H1 (cell line): ENCODE measurements around the gene POU6F2. TPM values are rescaled to one million over a fixed set of nuclear protein-coding genes. Genes with fewer than 3 reads are reported as not detected.

Experiments
- CTCF ChIA-PET: fragments of 300-600 bp; sonication (Branson Sonifier 250); formaldehyde crosslinking; loops from one replicate; lab custom pipeline; 2021; ENCODE audit not compliant: partially characterized antibody; lab: Charles Lee
- POLR2A ChIA-PET: fragments of 300-600 bp; sonication (Branson Sonifier 250); formaldehyde crosslinking; loops from one replicate; lab custom pipeline; 2021; ENCODE audit warnings: inconsistent platforms; ENCODE audit not compliant: partially characterized antibody; lab: Charles Lee
- DNase-seq, 2 experiments: peaks; one replicate each; pipeline versions ENCODE4 v3.0.0 to v3.0.0-alpha.2; 2010 to 2022; ENCODE audit warnings: low spot score in 2 of 2, low read depth in 1 of 2, mixed read lengths in 1 of 2
- FAIRE-seq: peaks from 2 replicates; lab custom pipeline; 2011; peaks lifted over from hg19 to GRCh38; lab: Jason Lieb, UNC
- H2AFZ ChIP-seq: 2 replicates; pipeline ENCODE4 v1.8.1; 2012; ENCODE audit warnings: low read length, inconsistent platforms
- H2AK5ac ChIP-seq: 2 replicates; pipeline ENCODE4 v1.6.1; 2013; ENCODE audit warnings: low read depth, low read length
- H2BK120ac ChIP-seq: replicated peaks from 2 replicates; pipeline ENCODE3; 2013; ENCODE audit warnings: low read depth, low read length, inconsistent platforms
- H2BK12ac ChIP-seq: 2 replicates; pipeline ENCODE4 v1.6.1; 2013; ENCODE audit warnings: low read depth, low read length
- H2BK15ac ChIP-seq: 2 replicates; pipeline ENCODE4 v1.6.1; 2013; ENCODE audit warnings: low read length
- H2BK20ac ChIP-seq: 2 replicates; pipeline ENCODE4 v1.6.1; 2013; ENCODE audit warnings: low read length
- H2BK5ac ChIP-seq: 2 replicates; pipeline ENCODE4 v1.6.1; 2013; ENCODE audit warnings: low read depth, low read length
- H3K14ac ChIP-seq: 2 replicates; pipeline ENCODE4 v1.6.1; 2013; ENCODE audit warnings: inconsistent platforms; ENCODE audit not compliant: insufficient read length
- H3K18ac ChIP-seq: 2 replicates; pipeline ENCODE4 v1.6.1; 2013; ENCODE audit warnings: low read length; ENCODE audit errors: extremely low read depth
- H3K23ac ChIP-seq: 2 replicates; pipeline ENCODE4 v1.6.1; 2013; ENCODE audit warnings: inconsistent platforms; ENCODE audit not compliant: insufficient read length
- H3K23me2 ChIP-seq: 2 replicates; pipeline ENCODE4 v1.6.1; 2013; ENCODE audit warnings: low read depth, low read length
- H3K27ac ChIP-seq: 2 replicates; pipeline ENCODE4 v1.6.1; 2011; ENCODE audit warnings: low read depth, low read length, inconsistent platforms
- H3K27me3 ChIP-seq, 4 experiments: replicated peaks in 1 of 4; 1 replicate in 1 of 4; 2 replicates in 3 of 4; pipeline versions ENCODE4 v1.6.1 to v1.8.1; 2011 to 2013; ENCODE audit warnings: low read length in 3 of 4, mild to moderate bottlenecking in 3 of 4, inconsistent platforms in 2 of 4, mixed read lengths in 2 of 4, moderate library complexity in 1 of 4; ENCODE audit not compliant: control insufficient read depth in 3 of 4, insufficient read depth in 3 of 4; ENCODE audit errors: extremely low read depth in 1 of 4
- H3K36me3 ChIP-seq, 4 experiments: 2 replicates each; pipeline versions ENCODE4 v1.6.1 to v1.8.1; 2011 to 2013; ENCODE audit warnings: mild to moderate bottlenecking in 4 of 4, low read length in 3 of 4, moderate library complexity in 2 of 4, control low read depth in 1 of 4, inconsistent platforms in 1 of 4; ENCODE audit not compliant: insufficient read depth in 4 of 4, control insufficient read depth in 2 of 4
- H3K4ac ChIP-seq: replicated peaks from 2 replicates; pipeline ENCODE3; 2013; ENCODE audit warnings: low read length, low read depth, mixed read lengths, inconsistent platforms; ENCODE audit not compliant: insufficient read length
- H3K4me1 ChIP-seq, 4 experiments: replicated peaks in 1 of 4; 1 replicate in 1 of 4; 2 replicates in 3 of 4; pipeline versions ENCODE4 v1.6.1 to v1.8.1; 2011 to 2013; ENCODE audit warnings: low read length in 3 of 4, inconsistent platforms in 2 of 4, mixed read lengths in 1 of 4; ENCODE audit not compliant: insufficient read depth in 4 of 4, control insufficient read depth in 3 of 4
- H3K4me2 ChIP-seq, 2 experiments: 2 replicates each; pipeline versions ENCODE4 v1.6.1 to v1.8.1; 2011 to 2013; ENCODE audit warnings: low read depth in 2 of 2, low read length in 2 of 2, control low read depth in 1 of 2, inconsistent platforms in 1 of 2, mild to moderate bottlenecking in 1 of 2; ENCODE audit not compliant: insufficient read depth in 1 of 2
- H3K4me3 ChIP-seq, 4 experiments: fragments of 200-600, 300-600 bp in 1 of 4; sonication (generic), shearing (Covaris generic), sonication (Bioruptor Twin) in 1 of 4; 2 replicates each; pipeline versions ENCODE4 v1.5.1 to v1.8.1; 2011 to 2016; ENCODE audit warnings: low read length in 4 of 4, low read depth in 3 of 4, control low read depth in 2 of 4, inconsistent platforms in 2 of 4, mild to moderate bottlenecking in 2 of 4, mixed read lengths in 1 of 4, moderate library complexity in 1 of 4; ENCODE audit not compliant: insufficient read depth in 2 of 4; ENCODE audit errors: extremely low read depth in 1 of 4
- H3K56ac ChIP-seq: replicated peaks from 2 replicates; pipeline ENCODE3; 2013; ENCODE audit warnings: low read depth, mild to moderate bottlenecking, mixed read lengths, low read length, inconsistent platforms; ENCODE audit not compliant: insufficient read length
- H3K79me1 ChIP-seq: 2 replicates; pipeline ENCODE4 v1.6.1; 2013; ENCODE audit warnings: low read depth, low read length, control low read depth
- H3K79me2 ChIP-seq, 2 experiments: 2 replicates each; pipeline versions ENCODE4 v1.6.1 to v1.8.1; 2012 to 2013; ENCODE audit warnings: low read length in 2 of 2, mild to moderate bottlenecking in 2 of 2, inconsistent platforms in 1 of 2; ENCODE audit not compliant: insufficient read depth in 2 of 2, control insufficient read depth in 1 of 2
- H3K9ac ChIP-seq, 4 experiments: replicated peaks in 1 of 4; 1 replicate in 1 of 4; 2 replicates in 3 of 4; pipeline versions ENCODE4 v1.6.1 to v1.8.1; 2011 to 2013; ENCODE audit warnings: low read depth in 3 of 4, low read length in 3 of 4, control low read depth in 2 of 4, mild to moderate bottlenecking in 2 of 4, moderate library complexity in 2 of 4, inconsistent platforms in 1 of 4; ENCODE audit errors: extremely low read depth in 1 of 4
- H3K9me3 ChIP-seq, 2 experiments: 2 replicates each; pipeline versions ENCODE4 v1.6.1 to v1.8.1; 2012 to 2013; ENCODE audit warnings: mild to moderate bottlenecking in 2 of 2, moderate library complexity in 2 of 2, control low read depth in 1 of 2, inconsistent platforms in 1 of 2, low read depth in 1 of 2, low read length in 1 of 2, mixed read lengths in 1 of 2; ENCODE audit not compliant: insufficient read depth in 2 of 2
- H4K20me1 ChIP-seq, 2 experiments: replicated peaks in 1 of 2; 2 replicates each; pipeline versions ENCODE3 to v1.8.1; 2011 to 2013; ENCODE audit warnings: inconsistent platforms in 2 of 2, low read length in 2 of 2, mild to moderate bottlenecking in 1 of 2; ENCODE audit not compliant: insufficient read depth in 2 of 2, control insufficient read depth in 1 of 2
- H4K5ac ChIP-seq: 2 replicates; pipeline ENCODE4 v1.6.1; 2013; ENCODE audit warnings: low read length, low read depth, mixed read lengths, inconsistent platforms; ENCODE audit not compliant: insufficient read length
- H4K8ac ChIP-seq: 2 replicates; pipeline ENCODE4 v1.8.0; 2013; ENCODE audit warnings: mild to moderate bottlenecking, moderate library complexity, low read length, inconsistent platforms; ENCODE audit not compliant: insufficient read depth; ENCODE audit errors: extremely low read depth
- H4K91ac ChIP-seq: replicated peaks from 2 replicates; pipeline ENCODE3; 2013; ENCODE audit warnings: low read length, mixed read lengths, inconsistent platforms; ENCODE audit not compliant: insufficient read length
- BCL11A ChIP-seq, 2 experiments: IDR thresholded peaks; one replicate each; pipeline ENCODE4 v1.6.1; 2011; ENCODE audit warnings: low read depth in 2 of 2, low read length in 2 of 2, mild to moderate bottlenecking in 2 of 2
- MAX ChIP-seq: IDR thresholded peaks from 2 replicates; pipeline ENCODE4 v1.6.1; 2012; ENCODE audit warnings: inconsistent platforms
- RAD21 ChIP-seq, 2 experiments: IDR thresholded peaks in 1 of 2; conservative IDR thresholded peaks in 1 of 2; 2 replicates each; pipeline ENCODE4 v1.6.1; 2011; ENCODE audit warnings: low read depth in 2 of 2, low read length in 2 of 2, improper control_type of control experiment in 1 of 2, inconsistent platforms in 1 of 2, mild to moderate bottlenecking in 1 of 2, moderate library complexity in 1 of 2
- SIN3A ChIP-seq, 2 experiments: IDR thresholded peaks in 1 of 2; conservative IDR thresholded peaks in 1 of 2; 2 replicates each; pipeline ENCODE4 v1.6.1; 2011 to 2012; ENCODE audit warnings: low read length in 2 of 2, improper control_type of control experiment in 1 of 2, low read depth in 1 of 2, mild to moderate bottlenecking in 1 of 2
- SRF ChIP-seq: IDR thresholded peaks from 2 replicates; pipeline ENCODE4 v1.6.1; 2011; ENCODE audit warnings: mild to moderate bottlenecking, low read depth, low read length, moderate library complexity
- TCF12 ChIP-seq: IDR thresholded peaks from 2 replicates; pipeline ENCODE4 v1.6.1; 2011; ENCODE audit warnings: low read depth, mild to moderate bottlenecking, low read length
- WGBS, 2 experiments: shearing (Covaris generic) in 1 of 2; methylation state at CpG; one replicate each; pipeline versions ENCODE4 v1.1.6 to v1.1.7; 2013 to 2015; ENCODE audit warnings: low lambda C conversion rate in 2 of 2, mixed read lengths in 2 of 2, inconsistent platforms in 1 of 2, low coverage in 1 of 2, missing lambda C conversion rate in 1 of 2; ENCODE audit not compliant: insufficient replicate concordance in 2 of 2, insufficient coverage in 1 of 2, insufficient read length in 1 of 2; ENCODE audit errors: extremely low coverage in 1 of 2, missing lambda C conversion rate in 1 of 2; 5-methylcytosine and 5-hydroxymethylcytosine counted together
- polyA plus RNA-seq, 7 experiments: library from polyadenylated mRNA; depleted of rRNA in 3 of 7; stranded (reverse) in 5 of 7; unstranded in 2 of 7; fragments of >200 nt in 5 of 7; fragments of 200-250 nt in 2 of 7; gene quantifications; 1 replicate in 5 of 7; 2 replicates in 1 of 7; 4 replicates in 1 of 7; pipeline versions ENCODE4 v1.2.1 to v1.2.3, GENCODE V29; 2011 to 2013; ENCODE audit warnings: missing spikeins in 2 of 7, mixed read lengths in 2 of 7
- total RNA-seq: library from RNA; stranded (reverse); fragmentation: NEBNext Ultra II Directional; extraction: Animal tissue kit (Norgen Biotek cat#: 25700); gene quantifications from 2 replicates; pipeline ENCODE4 v1.2.1, GENCODE V29; 2021

Gene POU6F2
- total and polyA plus RNA-seq, 2 of the 8 experiments (the other 6 are each of a cell fraction or from before 2014, with no cell fraction given) = 1.1 to 2.0 TPM

GRCh38 chr7:39022796-39023195 is 45.1 kb downstream of the POU6F2 start:
- Histone ChIP-seq H3K9ac (no peak overlapping the region; a peak in 1 of 7 replicates), H4K5ac (no peak overlapping the region), H2BK12ac (no peak overlapping the region), H2BK5ac (no peak overlapping the region), H4K8ac (no peak overlapping the region), H3K79me2 (no peaks in the 10 kb centered on the region), H3K23me2 (no peaks in the 10 kb centered on the region), H2BK20ac (no peak overlapping the region), H4K20me1 (no peaks in the 10 kb centered on the region), H3K4me1 (no peaks in the 10 kb centered on the region), H3K4me3 (no peak overlapping the region), H3K14ac (no peak overlapping the region), H3K56ac (no peak overlapping the region), H2AK5ac (no peak overlapping the region), H3K4me2 (no peak overlapping the region), H2BK120ac (no peak overlapping the region), H3K23ac (no peak overlapping the region), H3K9me3 (peaks cover 0 to 6% of the 10 kb centered on the region in 2 experiments; a peak in 1 of 4 replicates), H3K18ac (no peak overlapping the region), H3K27me3 (peaks cover 0 to 1% (median 0%) of the 10 kb centered on the region in 4 experiments; a peak in 1 of 7 replicates), H2AFZ (no peak overlapping the region), H3K27ac (no peak overlapping the region), H2BK15ac (no peak overlapping the region), H4K91ac (no peak overlapping the region), H3K79me1 (no peaks in the 10 kb centered on the region; the same call in 1 of the 2 replicates), H3K4ac (no peak overlapping the region), H3K36me3 (peaks cover 0 to 3% (median 0%) of the 10 kb centered on the region in 4 experiments; a peak in 1 of 8 replicates)
- CTCF ChIA-PET = no interaction called here
- TF ChIP-seq BCL11A (IDR thresholded peaks at IDR 0.05; ENCODE audit: low read depth in 2 of 2, low read length in 2 of 2) = no peak
- no peak for TF ChIP-seq MAX
- no peak for TF ChIP-seq RAD21 (IDR thresholded peaks at IDR 0.05 in 1 of 2, conservative IDR thresholded peaks at IDR 0.05 in 1 of 2; ENCODE audit: low read depth in 2 of 2, low read length in 2 of 2)
- TF ChIP-seq TCF12 = no peak
- TF ChIP-seq SIN3A (conservative IDR thresholded peaks at IDR 0.05 in 1 of 2, IDR thresholded peaks at IDR 0.05 in 1 of 2; ENCODE audit: low read depth in 1 of 2, low read length in 2 of 2) = no peak
- TF ChIP-seq SRF = no peak
- 85% methylated on average over 2 of the region's 2 CpGs; no CpG with 5 or more reads in 1 of the 2 experiments for WGBS, 2 experiments
- no peak for DNase-seq
- POLR2A ChIA-PET = no interaction called here
- FAIRE-seq = no peak
